HFFc6 (cell line): ENCODE measurements around the gene ZNF593OS. TPM values are rescaled to one million over a fixed set of nuclear protein-coding genes. Genes with fewer than 3 reads are reported as not detected.

Experiments used
- DNase-seq: peaks from one replicate; pipeline ENCODE4 v3.0.0-alpha.2; 2018
- H3K27ac Mint-ChIP-seq: 2 replicates; pipeline ENCODE4 v1.8.0; 2020; ENCODE audit warnings: mild to moderate bottlenecking, mixed read lengths
- H3K27me3 Mint-ChIP-seq: 2 replicates; pipeline ENCODE4 v1.8.0; 2021; ENCODE audit warnings: mild to moderate bottlenecking, moderate library complexity, mixed read lengths; ENCODE audit not compliant: insufficient read depth
- H3K36me3 Mint-ChIP-seq: 2 replicates; pipeline ENCODE4 v1.8.0; 2021; ENCODE audit warnings: low read depth, mixed read lengths
- H3K4me1 Mint-ChIP-seq: 2 replicates; pipeline ENCODE4 v1.8.0; 2020; ENCODE audit warnings: low read depth, mixed read lengths
- H3K4me3 Mint-ChIP-seq: 2 replicates; pipeline ENCODE4 v1.8.0; 2020; ENCODE audit warnings: mild to moderate bottlenecking, moderate library complexity, mixed read lengths
- H3K9me3 Mint-ChIP-seq: 2 replicates; pipeline ENCODE4 v1.8.0; 2020; ENCODE audit warnings: mild to moderate bottlenecking, mixed read lengths
- CTCF ChIP-seq: fragments of 200-600 bp; sonication (generic); IDR thresholded peaks from 2 replicates; pipeline ENCODE4 v1.5.0; 2021; ENCODE audit warnings: antibody characterized with exemption, mild to moderate bottlenecking
- long read RNA-seq: library from polyadenylated mRNA; unstranded; transcript quantifications from one replicate; pipeline ENCODE4 v2.0.0, GENCODE V29; 2019
- total RNA-seq, 6 experiments: library from RNA; stranded (reverse); fragmentation: NEBNext Ultra II Directional; extraction: Animal tissue kit (Norgen Biotek cat#: 25700); gene quantifications; 2 replicates in 1 of 6; 3 replicates in 5 of 6; pipeline ENCODE4 v1.2.3, GENCODE V29; 2021

Gene ZNF593OS
- total RNA-seq = not detected
- long read RNA-seq = 0 reads

DNA sequence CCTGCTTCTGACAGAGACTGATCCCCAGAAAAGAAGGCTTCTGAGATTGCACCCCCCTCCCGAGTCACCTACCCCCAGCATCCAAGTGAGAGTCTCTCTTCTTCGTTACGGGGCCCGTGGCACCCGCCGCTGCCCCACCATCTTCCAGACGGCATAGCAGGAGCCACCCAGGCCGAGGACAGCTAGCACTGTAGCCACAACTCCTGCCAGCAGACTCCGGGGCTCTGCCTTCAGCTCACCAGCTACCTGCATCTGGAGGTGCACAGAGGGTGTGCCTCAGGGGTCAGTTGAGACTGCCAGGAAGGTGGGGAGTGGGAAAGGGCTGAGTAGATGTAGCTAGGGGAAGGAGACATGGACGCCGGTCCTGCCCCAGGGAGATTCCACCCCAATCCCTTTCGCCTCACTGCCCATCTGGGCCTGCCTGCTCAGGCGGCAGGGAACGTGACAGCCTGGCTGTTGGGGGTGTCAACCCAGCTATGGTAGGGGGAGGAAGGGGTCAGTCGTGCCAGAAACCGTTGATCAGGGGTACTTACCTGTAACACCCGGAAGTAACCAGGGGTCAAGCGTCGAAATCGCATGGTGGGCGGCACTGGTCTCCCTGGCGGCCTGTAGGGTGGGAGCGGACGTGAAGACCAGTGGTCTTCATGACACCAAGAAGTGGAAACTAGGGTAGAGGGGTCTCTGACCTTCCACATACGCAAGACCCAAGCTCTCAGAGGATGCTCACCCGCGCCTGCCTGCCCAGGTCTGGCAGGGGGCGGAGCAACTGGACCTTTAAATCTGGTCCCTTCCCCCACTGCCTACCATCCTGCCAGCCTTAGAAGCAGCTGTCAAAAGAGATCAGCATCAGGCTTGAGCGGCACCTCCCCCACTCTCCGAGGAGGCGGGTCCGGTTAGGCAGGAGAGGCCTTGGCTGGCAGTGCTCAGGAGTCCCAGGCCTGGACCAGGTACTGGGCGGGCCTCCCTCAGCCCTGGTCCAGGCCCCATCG, at the start of gene ZNF593OS:
Gene ZNF593OS (minus strand): TSS at position 749 of the 989 bp plus-strand sequence. CDS start 171 bp downstream, at position 578.
- no peaks in the 10 kb centered on the region for H3K9me3 Mint-ChIP-seq
- H3K36me3 Mint-ChIP-seq = no peaks in the 10 kb centered on the region
- peaks cover 7% of the 10 kb centered on the region; the same call in 1 of the 2 replicates for H3K27me3 Mint-ChIP-seq
- no peak for TF ChIP-seq CTCF
- DNase-seq = no peak
- H3K4me1 Mint-ChIP-seq = peaks cover 11% of the 10 kb centered on the region
- 0 out of 2 replicates have a peak within 1 kb of the TSS, but pooled peaks have one; percentile 29 for H3K27ac Mint-ChIP-seq
- H3K4me3 Mint-ChIP-seq = peak within 1 kb of the TSS; percentile 95

DNA sequence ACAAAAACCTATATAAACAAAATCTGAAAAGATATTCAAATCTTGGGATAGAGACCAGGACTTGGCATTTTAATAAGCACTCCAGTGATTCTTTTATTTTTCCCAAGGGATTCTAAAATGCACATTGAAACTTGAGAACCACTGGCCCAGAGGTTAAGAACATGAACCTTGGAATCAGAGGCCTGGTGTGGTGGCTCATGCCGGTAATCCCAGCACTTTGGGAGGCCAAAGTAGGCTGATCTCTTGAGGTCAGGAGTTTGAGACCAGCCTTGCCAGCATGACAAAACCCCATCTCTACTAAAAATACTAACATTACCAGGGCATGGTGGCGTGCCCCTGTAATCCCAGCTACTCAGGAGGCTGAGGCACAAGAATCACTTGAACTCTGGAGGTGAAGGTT, 49.5 kb upstream of the ZNF593OS start:
- no peaks in the 10 kb centered on the region for H3K36me3 Mint-ChIP-seq

DNA sequence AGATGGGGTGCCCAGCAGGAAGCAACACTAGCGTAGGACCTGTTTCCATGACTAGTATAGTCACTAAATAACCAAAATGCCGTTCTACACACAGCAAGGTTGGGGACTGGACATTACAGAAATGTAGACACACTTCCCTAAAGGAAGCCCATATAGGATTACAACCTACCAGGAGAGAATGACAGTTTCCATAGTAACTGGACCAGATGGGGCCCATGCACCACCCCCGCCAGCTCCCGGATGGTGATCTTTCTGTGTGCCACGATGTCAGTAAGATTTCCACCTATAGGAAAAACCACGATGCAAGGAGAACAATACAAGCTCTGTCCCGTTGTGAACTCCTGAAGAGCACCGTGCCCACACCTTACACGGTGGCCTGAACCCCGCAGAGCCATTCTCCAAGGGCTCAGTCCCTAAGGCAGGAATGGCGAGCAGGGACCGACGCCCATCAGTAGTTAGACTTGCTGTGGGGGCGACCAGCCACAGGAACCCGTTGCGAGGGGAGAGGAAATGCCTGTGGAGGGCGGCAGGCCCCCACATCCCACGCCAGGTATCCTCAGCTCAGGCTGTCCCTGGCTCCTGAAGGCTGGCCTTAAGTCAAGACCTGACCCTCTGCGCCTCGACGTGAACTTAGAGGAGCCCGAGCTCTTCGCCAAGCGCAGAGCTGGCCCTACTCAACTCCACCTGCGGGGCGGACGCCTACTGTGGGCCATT, 48.7 kb upstream of the ZNF593OS start:
- Mint-ChIP-seq H3K27ac (no peak overlapping the region), H3K36me3 (no peaks in the 10 kb centered on the region), H3K9me3 (no peaks in the 10 kb centered on the region), H3K4me1 (no peaks in the 10 kb centered on the region), H3K27me3 (peaks cover 54% of the 10 kb centered on the region), H3K4me3 (no peak overlapping the region)
- DNase-seq = no peak
- TF ChIP-seq CTCF = no peak

More for the DNA sequence above, 49.5 kb upstream of the ZNF593OS start:
- DNase-seq = no peak
- no peak overlapping the region for H3K4me3 Mint-ChIP-seq
- no peak for TF ChIP-seq CTCF
- H3K4me1 Mint-ChIP-seq = peaks cover 7% of the 10 kb centered on the region
- no peaks in the 10 kb centered on the region for H3K9me3 Mint-ChIP-seq
- peaks cover 62% of the 10 kb centered on the region for H3K27me3 Mint-ChIP-seq
- H3K27ac Mint-ChIP-seq = no peak overlapping the region

GRCh38 chr1:26218906-26219494, 47.4 kb upstream of the ZNF593OS start:
- Mint-ChIP-seq H3K9me3 (no peaks in the 10 kb centered on the region), H3K36me3 (no peaks in the 10 kb centered on the region), H3K4me1 (no peaks in the 10 kb centered on the region), H3K4me3 (no peak overlapping the region), H3K27ac (no peak overlapping the region), H3K27me3 (peaks cover 46% of the 10 kb centered on the region)
- no peak for DNase-seq
- TF ChIP-seq CTCF = no peak

- no peaks in the 10 kb centered on the region for H3K4me1 Mint-ChIP-seq
These were observed 43.6 kb upstream of the ZNF593OS start for GRCh38 chr1:26215246-26215645.

More at GRCh38 chr1:26215246-26215645, 43.6 kb upstream of the ZNF593OS start:
- no peak for TF ChIP-seq CTCF
- no peaks in the 10 kb centered on the region for H3K36me3 Mint-ChIP-seq
- no peak overlapping the region for H3K4me3 Mint-ChIP-seq
- DNase-seq = no peak
- H3K9me3 Mint-ChIP-seq = no peaks in the 10 kb centered on the region
- no peak overlapping the region for H3K27ac Mint-ChIP-seq
- peaks cover 33% of the 10 kb centered on the region for H3K27me3 Mint-ChIP-seq
